ENCODE data around the gene TLX2. TPM values are rescaled to one million over a fixed set of nuclear protein-coding genes. Genes with fewer than 3 reads are reported as not detected.

The TLX2 gene
- total RNA-seq, 2 donors from 2014 or later = 1.4 to 2.4 TPM

DNA sequence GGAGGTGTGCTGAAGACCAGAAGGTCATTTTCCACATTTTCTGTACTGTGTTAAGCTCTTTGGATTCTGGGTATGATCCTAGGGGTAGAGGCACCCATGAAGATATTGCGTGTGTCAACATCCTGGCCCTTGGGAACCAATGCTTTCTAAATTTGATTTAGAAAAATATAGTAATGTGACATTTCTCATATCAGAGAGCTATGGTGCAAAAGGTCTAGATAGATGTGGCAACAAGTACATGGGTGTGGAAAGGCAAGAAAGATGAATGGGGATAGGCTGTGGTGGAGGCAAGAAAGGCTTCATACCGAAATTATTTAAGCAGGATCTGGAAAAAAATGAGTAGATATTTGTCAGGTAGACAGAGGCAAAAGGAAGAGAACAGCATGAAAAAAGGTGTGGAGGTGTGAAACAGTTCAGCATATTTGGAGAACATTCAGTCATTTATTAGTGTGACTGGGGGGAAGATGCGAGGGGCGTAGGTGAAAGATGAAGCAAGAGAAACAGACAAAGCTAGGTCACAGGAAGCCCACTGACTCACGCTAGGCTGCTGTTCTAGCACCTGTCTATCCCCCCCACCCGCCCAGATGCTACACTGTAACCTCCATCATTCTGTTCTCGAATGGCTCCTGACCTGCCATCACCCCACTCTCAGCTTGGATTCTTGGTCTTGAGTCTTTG, 52.0 kb downstream of the TLX2 start:
- ATAC-seq (replicated peaks in 1 of 2) (peak; percentile 23 to 28), DNase-seq (peak in 1 of 2 donors; percentile 16)
- H3K4me3 Mint-ChIP-seq = peak overlapping the region; percentile 48 to 69
- peak overlapping the region; percentile 16 for H3K27ac Mint-ChIP-seq
- H3K36me3 Mint-ChIP-seq (ENCODE audit: insufficient read depth in 2 of 2) = no peaks in the 10 kb centered on the region
- H3K4me1 Mint-ChIP-seq (ENCODE audit: low read depth) = peaks cover 52% of the 10 kb centered on the region
- no peaks in the 10 kb centered on the region for H3K9me3 Mint-ChIP-seq
- H3K27me3 Mint-ChIP-seq (ENCODE audit: low read depth) = peaks cover 27% of the 10 kb centered on the region

DNA sequence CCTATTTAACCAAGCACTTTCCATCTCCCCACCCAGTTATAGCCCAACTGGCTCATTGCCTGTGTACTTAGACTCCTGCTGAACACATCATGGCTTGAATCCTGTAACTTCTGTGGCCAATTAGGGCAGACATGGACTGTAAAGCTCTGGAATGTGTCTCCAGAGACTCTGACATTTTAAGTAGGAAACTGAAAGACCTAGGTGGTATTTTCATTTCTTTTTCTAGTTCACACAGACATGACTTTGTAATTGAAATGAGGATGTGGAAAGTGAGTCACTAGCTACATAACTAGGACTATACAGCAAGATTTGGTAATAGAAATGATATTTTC, 52.5 kb downstream of the TLX2 start:
- ATAC-seq (replicated peaks in 1 of 2) = peak; percentile 51 to 59
- H3K4me3 Mint-ChIP-seq = peak overlapping the region; percentile 48 to 69
- H3K36me3 Mint-ChIP-seq (ENCODE audit: insufficient read depth in 2 of 2) = no peaks in the 10 kb centered on the region

More for the DNA sequence above, 52.5 kb downstream of the TLX2 start:
- H3K27me3 Mint-ChIP-seq (ENCODE audit: low read depth) = peaks cover 22% of the 10 kb centered on the region
- peaks cover 51% of the 10 kb centered on the region for H3K4me1 Mint-ChIP-seq (ENCODE audit: low read depth)
- peak overlapping the region; percentile 16 for H3K27ac Mint-ChIP-seq
- DNase-seq = no peak
- no peaks in the 10 kb centered on the region for H3K9me3 Mint-ChIP-seq

Other genes with a start within 250 kb of the TLX2 start
- 1 to 10 TPM; 4.4 to 6.5 TPM for gene SLC4A5, start 171.0 kb upstream of the TLX2 start, total RNA-seq
- gene DCTN1, start 134.1 kb upstream of the TLX2 start, total RNA-seq = 10 to 100 TPM; 68.9 to 71.4 TPM
- 1 to 10 TPM; 3.7 to 4.9 TPM for gene C2orf81, start 92.8 kb upstream of the TLX2 start, total RNA-seq
- 10 to 100 TPM; 67.6 to 67.9 TPM for gene WDR54, start 92.7 kb upstream of the TLX2 start, total RNA-seq
- 1 to 10 TPM; 3.1 to 4.8 TPM for gene RTKN, start 72.5 kb upstream of the TLX2 start, total RNA-seq
- 10 to 100 TPM; 39.2 to 44.1 TPM for gene INO80B, start 59.4 kb upstream of the TLX2 start, total RNA-seq
- gene WBP1, start 56.0 kb upstream of the TLX2 start, total RNA-seq = 10 to 100 TPM; 65.0 to 87.7 TPM
- gene MOGS, start 49.1 kb upstream of the TLX2 start, total RNA-seq = 10 to 100 TPM; 64.7 to 65.1 TPM
- 10 to 100 TPM; 65.7 to 80.7 TPM for gene MRPL53, start 41.8 kb upstream of the TLX2 start, total RNA-seq
- 1 to 10 TPM; 9.0 to 9.5 TPM for gene CCDC142, start 31.5 kb upstream of the TLX2 start, total RNA-seq
- gene TTC31, start 31.4 kb upstream of the TLX2 start, total RNA-seq = 10 to 100 TPM; 41.8 to 43.9 TPM
- gene LBX2, start 14.8 kb upstream of the TLX2 start, total RNA-seq = 1 to 10 TPM; 1.2 TPM
- gene PCGF1, start 6.8 kb upstream of the TLX2 start, total RNA-seq = 10 to 100 TPM; 46.9 to 63.1 TPM
- 1 to 10 TPM; 1.5 to 1.9 TPM for gene DQX1, start 11.8 kb downstream of the TLX2 start, total RNA-seq
- 100 to 1,000 TPM; 128 to 136 TPM for gene AUP1, start 15.3 kb downstream of the TLX2 start, total RNA-seq
- 10 to 100 TPM; 74.3 to 84.9 TPM for gene HTRA2, start 15.5 kb downstream of the TLX2 start, total RNA-seq
- 1 to 10 TPM; 3.1 to 3.6 TPM for gene LOXL3, start 39.5 kb downstream of the TLX2 start, total RNA-seq
- 10 to 100 TPM; 20.6 to 25.6 TPM for gene DOK1, start 40.3 kb downstream of the TLX2 start, total RNA-seq
- not detected for gene M1AP, start 133.9 kb downstream of the TLX2 start, total RNA-seq
- gene SEMA4F, start 139.8 kb downstream of the TLX2 start, total RNA-seq = 1 to 10 TPM; 6.4 to 9.7 TPM